Daoy (cell line): ENCODE results near the gene ZNF550. TPM values are rescaled to one million over a fixed set of nuclear protein-coding genes. Genes with fewer than 3 reads are reported as not detected.
A peak's percentile ranks its signal among the peaks of the same experiment; 100 is the strongest.

Source experiments
- DNase-seq: peaks from one replicate; pipeline ENCODE4 v3.0.0-alpha.2; 2015; ENCODE audit warnings: low read depth
- total RNA-seq: library from RNA; depleted of rRNA; stranded (reverse); fragments of >200 nt; shearing (Covaris generic); gene quantifications from 2 replicates; pipeline ENCODE4 v1.2.3, GENCODE V29; 2014; rRNA removed

The ZNF550 gene
- total RNA-seq: 9.7 and 34.5 TPM in 2 replicates

DNA sequence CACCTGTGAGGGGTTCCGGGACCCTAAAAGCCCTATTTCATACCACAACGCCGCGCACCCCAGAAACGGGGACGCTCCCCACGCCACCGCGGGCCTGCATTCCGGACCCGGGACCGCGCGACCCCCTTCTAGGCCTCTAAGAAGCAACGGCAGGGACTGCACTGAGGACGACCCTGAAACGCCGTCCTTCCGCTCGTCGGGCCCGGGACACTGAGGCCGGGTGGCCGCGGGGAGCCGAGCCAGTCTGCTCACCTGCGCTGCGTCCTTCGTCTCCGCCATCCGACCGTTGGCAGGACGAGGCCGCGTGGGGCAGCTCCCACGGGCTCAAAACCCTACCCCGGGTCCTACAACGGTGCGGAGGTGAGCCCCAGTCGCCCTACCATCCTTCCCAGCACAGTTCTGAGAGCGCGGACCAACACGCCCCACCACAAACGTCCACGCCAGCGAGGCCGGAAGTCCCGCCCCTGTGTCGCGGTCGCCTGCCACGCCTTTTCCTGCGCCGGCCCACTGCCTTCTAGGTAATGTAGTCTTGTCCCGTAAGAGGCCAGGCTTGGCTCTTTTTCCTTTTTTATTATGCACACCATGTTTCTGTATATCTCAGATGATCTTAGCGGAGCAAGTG lies at the start of gene ZNF550:
TSS of gene ZNF550 (minus strand) at position 460 of the 622 bp plus-strand sequence. CDS start at position 279, 181 bp downstream.
- DNase-seq: peak; percentile 95

DNA sequence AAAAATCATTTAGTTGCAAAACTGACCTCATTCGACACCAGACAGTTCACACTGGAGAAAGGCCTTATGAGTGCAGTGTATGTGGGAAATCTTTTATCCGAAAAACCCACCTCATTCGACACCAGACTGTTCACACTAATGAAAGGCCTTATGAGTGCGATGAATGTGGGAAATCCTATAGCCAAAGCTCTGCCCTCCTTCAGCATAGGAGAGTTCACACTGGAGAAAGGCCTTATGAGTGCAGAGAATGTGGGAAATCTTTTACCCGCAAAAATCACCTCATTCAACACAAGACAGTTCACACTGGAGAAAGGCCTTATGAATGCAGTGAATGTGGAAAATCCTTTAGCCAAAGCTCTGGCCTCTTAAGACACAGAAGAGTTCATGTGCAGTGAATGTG lies 47.3 kb upstream of the ZNF550 start:
- DNase-seq: no peak

DNA sequence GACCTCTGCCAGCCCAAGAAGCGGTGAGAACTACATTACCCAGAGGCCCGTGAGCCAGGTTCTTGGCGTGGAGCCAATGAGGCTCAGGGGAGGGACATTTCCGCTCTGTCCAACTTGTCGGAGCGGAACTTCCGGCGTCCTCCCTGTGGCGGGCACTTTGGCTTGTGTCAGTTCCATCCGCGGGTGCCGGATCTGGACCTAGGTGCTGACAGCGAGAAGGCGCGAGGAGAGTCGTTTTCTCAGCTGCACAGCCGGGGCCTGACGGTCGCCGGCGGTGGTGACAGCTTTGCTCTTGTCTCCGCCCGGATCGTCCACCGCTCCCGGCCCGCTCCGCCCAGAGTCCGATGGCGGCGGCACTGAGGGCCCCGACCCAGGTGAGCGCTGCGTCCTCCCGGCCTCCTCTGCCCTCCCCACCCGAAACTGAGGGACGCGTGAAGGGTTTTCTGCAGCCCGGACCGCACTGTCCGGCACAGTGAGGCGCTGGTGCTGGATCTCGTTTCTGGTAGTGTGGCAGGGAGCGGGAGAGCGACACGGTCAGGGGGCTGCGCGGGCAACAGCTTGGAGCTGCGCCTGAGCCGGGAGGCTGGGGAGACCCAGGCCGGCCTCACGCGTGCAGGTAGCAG lies 40.2 kb upstream of the ZNF550 start, which contains the start of gene ZNF530:
TSS of gene ZNF530 (plus strand) at position 125 of the 623 bp plus-strand sequence. CDS start 4,461 bp downstream, outside the sequence.
- DNase-seq: peak; percentile 96

DNA sequence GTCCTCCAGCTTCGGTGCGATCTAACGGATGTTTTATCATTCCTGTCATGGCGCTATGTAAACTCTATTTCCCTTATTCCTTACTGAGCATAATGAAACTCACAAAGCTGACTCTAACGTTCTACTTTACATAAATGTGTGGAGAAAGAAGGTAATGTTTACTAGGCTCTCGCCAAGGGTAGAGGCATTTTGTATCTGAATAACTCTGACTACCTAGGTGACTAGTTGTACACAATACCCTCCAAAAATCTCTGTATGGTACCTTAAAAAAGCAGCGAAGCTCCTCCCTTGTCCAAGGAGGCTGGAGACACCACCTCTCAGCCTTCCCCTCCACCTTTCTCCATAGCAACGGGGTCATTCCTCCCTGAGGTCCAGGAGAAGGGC lies 39.7 kb upstream of the ZNF550 start:
- no peak for DNase-seq

DNA sequence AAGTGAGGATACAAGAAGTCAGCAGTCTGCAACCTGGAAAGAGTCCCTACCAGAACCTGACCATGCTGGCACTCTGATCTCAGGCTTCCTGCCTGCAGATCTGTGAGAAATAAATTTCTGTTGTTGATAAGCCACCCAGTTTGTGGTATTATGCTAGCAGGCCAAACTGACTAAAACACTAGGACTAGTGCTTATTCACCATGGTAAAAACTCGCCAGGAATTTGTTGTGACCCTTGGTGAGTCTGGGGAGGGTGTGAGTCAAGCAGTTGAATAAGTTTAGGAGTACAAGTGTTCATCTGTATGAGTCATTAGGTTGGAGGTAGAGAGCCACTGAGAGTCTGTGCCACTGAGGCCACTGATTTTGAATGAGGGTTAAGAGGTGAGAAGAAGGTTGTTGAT lies 27.9 kb upstream of the ZNF550 start:
- DNase-seq: peak; percentile 72

DNA sequence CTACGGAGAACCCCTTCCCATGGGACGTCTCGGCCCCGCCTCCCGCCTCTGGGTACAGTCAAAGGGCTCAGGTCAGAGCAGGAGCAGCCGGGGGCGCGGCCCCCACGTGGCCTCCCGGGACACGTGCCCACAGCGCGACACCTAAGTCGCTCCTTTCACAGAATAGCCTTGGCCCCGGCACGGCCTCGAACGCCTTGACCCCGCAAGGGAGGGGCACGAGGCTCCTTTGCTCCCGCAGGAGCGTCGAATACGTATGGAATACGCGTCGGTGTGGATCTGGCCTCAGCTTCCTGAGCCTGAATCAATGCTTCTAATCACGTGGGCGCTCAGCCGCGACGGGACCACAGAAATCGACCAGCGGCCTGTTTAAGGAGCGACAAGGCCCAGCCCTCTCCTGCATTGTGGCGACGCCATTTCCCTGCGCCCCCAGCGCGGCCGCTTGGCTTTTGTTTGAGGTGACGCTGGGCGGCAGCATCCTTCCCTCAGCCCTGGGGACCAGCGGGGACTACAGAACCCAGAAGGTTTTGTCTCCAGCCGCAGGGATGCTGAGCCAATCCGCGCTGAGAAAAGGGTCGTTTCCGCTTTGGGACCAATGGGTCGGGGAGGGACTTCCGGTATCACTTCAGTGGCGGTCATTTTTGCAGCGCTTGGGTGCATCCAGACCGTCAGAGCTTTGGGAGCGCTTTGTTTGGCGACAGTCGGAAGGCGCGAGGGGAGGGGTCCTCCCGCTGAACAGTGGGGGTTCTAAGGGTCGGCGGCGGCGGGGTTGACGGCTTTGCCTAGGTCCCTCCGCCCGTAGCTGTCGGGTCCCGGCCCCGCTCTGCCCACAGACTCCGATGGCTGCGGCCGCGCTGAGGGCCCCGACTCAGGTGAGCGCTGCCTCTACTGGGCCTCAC lies 24.1 kb upstream of the ZNF550 start, which contains the start of gene ZIK1:
TSS of gene ZIK1 (plus strand) at position 625 of the 896 bp plus-strand sequence. CDS start at position 837, 212 bp downstream.
- peak; percentile 96 for DNase-seq

DNA sequence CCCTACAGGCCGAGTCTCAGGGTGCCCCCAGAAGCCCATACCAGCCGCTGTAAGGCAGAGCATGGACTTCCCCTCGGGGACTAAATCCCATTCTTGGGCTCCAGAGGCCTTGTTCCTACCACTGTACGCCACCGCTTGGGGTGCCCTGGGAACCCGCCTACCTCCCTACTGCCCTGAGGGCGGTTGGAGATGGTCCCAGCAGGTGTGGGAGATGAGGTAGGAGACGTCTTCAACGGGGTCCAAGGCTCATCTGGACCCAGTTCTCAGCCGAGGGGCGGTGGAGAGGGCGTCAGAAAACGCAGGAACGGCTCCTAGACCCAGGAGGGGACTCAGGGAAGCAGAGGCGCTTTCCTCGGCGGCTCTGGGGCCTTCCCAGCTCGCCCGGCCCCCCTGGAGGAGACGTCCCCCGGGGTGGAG lies 23.4 kb upstream of the ZNF550 start:
- no peak for DNase-seq

DNA sequence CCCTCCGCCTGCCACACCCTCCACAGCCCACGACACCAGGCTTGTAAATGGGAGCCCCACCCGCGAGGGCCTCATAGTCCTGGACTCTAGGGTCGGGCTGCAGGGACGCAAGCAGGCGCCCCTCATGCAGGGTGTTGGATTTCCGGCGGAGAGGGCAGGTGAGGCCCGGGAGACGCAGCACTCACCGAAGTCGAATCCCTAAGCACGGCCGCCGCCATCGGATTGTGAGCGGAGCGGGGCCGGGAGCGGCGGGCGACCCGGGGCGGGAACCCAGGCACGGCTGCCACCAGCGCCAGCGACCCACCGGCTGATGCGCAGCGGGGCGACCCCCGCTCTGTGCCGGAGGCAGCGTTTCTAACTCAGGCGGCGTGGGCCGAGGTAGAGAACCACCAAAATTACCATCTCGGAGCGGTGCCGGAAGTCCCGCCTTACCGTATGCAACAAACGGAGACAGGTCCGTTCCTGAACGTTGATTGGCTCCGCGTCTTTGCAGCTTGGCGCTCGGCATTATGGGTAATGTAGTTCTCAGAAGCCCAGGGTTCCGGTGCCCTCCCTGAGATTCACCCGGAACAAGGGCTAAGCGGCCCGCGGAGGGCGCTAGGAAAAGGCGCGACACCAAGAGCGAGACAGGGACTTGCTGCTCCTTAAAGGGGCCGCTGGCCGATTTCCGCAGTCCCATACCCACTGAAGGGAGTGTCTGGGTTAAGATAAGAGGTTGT lies 19.0 kb upstream of the ZNF550 start, which contains the start of gene ZNF416:
TSS of gene ZNF416 (minus strand) at position 425 of the 719 bp plus-strand sequence. CDS start at position 218, 207 bp downstream.
- DNase-seq: peak; percentile 98

DNA sequence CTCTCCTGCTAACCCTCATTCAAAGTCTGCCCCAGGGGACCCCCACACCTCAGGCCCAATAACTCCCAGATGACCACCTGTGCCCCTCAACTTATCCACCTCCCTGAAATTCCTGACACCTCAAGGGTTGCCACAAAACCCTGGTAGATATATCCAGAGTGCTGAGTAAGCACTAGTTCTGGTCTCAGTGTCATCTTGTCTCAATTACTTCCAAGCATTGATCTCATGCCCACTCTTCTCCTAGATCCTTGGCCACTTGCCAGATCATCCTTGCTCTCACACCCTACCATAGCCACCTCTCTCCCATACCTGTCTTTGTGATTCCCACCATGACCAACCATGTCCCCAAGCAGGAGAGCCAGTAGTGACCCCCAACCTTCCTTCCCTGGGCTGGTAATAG lies 17.0 kb upstream of the ZNF550 start:
- no peak for DNase-seq

DNA sequence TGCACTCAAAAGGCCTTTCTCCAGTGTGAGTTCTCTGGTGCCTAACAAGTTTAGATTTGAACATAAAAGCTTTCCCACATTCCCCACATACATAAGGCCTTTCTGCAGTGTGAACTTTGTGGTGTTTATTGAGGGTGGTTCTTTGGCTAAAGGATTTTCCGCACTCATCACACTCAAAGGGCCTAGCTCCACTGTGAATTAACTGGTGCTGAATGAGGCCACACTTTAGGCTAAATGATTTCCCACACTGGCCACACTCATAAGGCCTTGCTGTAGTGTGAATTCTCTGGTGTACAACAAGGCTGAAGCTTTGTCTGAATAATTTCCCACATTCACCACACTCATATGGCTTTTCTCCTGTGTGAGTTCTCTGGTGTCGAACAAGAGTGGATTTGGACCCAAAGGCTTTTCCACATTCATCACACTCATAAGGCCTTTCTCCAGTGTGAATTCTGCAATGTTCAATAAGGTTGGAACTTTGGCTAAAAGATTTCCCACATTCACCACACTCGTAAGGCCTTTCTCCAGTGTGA lies 12.8 kb upstream of the ZNF550 start:
- no peak for DNase-seq

DNA sequence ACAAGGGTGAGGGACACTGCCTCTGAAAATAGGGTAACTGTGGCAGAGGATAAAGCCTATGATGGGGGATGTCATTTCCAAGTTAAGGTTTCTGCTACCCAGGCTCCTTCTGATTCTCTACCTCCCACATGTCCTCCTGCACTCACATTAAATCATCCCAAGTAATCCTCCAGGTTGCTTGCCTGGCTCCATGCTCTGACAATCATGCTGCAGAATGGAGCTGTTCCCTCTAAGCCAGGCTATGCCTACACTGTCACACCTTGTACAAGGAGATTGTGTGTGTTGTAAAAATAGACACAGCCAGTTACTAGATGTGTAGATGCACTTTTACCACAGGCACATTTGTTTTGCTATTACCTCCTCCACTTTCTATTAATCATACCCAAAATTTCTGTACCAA lies 11.0 kb upstream of the ZNF550 start:
- no peak for DNase-seq

DNA sequence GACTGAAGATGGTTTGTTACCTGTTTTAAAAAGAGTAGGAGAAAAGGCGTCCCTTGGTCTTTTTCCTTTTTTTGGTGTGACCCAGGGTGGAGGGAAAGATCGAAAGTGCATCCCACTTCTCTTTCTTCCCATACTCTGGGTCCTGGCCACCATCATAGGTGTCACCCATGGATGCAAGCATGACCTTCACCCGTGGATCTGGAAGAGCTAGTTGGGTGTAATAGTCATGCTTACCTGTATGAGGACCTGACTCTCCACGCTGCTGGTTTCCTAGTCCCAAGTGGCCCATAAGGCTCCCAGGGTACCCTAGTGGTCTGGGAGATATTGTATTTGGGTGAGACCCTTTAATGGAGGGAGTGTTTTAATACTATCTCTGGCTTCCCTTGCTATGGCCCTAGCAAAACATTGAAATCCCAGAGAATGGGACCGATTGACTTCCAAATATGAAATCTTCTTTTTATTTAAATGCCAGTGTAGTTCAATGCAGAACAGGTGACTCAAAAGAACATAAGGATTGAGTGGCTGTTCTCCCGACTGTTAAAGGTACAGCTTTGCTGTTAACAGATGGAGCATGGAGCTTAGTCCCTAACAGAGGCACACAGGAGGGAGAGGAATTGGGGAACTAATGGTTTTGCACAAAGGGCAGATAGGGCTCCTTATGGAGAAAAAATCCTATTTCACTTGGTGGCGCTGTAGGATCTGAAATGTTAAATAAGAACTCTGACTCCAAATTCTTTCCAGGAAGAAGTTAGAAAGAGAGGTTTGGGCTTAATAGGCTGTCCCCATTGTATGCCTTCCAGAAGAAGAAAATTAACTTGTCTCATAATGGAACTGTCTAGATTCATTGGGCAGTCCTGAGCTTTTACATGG lies 7.0 kb upstream of the ZNF550 start:
- DNase-seq: no peak

DNA sequence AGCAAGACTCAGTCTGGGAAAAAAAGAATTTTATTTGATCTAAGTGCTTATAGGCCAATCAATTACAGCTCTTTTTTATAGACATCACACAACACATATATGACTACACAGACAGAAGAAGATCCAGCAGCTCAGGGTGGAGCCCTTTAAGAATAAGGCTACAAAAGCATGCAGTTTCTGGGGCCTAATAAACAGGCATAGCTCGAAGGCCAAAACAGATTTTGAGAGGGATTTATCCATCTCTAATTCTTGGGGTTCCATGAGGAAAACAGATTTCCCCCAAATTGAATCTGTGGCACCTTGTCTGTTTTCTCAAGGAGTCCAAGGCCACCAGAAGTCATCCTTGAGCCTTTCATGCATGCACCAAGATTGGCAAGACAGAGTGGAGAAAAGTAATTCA lies 3.9 kb upstream of the ZNF550 start:
- DNase-seq: no peak

DNA sequence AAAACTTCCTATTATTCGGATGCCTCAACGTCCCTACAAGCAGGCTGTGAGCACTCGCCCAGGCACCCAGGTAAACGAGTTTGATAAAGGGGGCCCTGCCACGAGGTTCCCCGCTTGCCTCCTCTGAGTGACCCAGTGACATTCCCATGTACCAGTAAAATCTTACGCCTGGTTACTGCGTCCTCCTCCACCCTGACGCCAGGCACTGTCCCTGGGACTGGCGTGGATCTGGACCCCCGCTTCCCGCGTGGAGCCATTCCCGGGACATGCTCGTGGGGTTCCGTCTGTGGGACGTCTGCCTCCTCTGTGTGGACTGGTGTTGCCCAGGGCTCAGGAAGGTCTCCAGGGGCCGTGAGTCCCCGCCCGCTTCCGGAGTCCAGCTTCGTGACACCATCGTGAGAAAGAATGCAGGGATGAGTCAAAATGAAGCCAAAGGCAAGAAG lies 407 bp upstream of the ZNF550 start:
- peak; percentile 92 for DNase-seq

DNA sequence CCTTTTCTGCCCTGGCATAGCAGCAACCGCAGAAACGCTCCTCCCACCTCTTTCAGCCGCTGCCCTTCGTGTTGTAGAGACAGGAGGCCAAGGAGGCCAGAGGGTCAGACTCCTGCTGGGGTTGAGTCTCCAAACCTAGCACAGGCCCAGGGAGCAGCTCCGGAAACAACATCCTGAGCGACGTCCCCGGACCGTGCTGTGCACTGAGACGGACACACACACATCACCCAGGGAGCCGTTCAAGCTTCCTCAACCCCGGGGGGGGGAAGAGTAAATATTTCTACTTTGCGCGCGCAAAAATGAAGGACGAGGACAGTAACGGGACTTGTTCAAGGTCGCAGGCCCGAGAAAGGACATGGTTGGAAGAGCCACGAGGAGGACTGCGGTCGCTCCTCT lies 657 bp downstream of the ZNF550 start:
- DNase-seq: peak; percentile 49

DNA sequence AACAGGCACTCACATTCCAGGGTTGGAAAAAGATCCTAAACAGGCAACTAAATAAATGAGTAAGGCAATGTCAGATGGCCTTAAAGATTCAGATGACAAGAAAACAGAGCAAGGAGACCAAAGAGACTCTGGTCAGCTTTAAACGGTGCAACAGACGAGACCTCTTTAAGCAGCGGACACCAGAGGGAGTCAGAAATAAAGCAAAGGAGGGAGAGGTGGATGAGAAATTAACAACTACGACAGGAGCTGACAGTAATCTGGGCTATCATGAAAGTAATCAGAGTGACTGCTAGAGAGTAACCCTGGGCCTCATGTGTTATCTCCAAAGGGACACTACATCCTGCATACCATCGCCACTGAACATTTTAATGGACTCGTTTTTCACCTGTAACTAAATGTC lies 1.1 kb downstream of the ZNF550 start:
- no peak for DNase-seq

DNA sequence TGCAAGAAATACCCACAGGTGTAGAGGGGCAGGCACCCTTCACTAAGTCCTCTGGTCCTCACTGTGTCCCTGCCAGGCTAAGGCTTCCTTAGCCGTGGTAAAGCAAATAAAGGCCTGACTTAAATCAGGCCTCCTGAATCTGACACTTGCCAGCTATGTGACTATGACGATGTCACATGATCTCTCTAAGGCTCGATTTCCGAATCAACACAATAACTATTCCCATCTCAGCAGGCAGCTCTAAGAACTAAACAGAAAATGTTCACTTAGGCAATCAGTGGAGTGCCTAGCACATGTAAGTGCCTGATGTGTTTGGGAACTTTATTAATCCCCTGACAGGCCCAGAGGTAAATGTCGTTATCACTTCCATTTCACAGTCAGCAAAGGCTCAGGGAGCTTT lies 2.0 kb downstream of the ZNF550 start:
- DNase-seq: no peak

DNA sequence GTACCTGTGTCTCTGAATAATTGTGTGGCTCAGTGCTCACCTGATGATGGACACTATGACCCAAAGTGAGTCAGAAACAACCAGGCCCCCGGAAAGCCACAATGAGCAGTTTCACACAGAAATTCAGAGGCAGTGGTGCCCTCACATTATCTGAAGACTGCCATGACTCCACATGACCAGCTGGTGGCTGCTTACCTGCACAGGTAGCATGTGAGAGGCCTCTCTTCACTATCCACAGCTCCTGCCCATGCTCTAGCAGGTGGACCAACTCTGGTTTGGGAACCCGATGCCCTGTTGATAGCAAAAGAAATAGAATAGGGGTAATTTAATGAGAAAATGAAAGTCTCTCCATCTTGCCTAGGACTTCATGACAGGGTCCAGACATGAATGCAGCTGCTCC lies 7.2 kb downstream of the ZNF550 start:
- DNase-seq: no peak

DNA sequence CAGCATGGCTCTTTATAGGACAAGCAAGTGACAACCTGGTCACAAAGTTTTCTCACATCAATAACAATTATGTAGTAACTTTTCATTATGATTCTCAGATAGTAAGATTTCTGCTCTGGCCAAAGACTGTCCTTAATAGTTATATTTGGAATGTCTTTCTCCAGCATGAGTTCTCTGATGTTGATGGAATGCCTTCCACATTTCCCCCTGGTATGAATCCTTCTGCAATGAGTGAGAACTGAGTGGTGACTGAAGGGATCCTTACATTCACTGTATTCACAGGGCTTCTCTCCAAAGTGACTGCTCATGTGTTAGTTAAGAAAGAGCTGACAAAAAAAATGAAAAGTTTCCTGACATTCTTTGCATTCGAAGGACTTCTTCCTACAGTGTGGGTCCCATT lies 13.2 kb downstream of the ZNF550 start:
- no peak for DNase-seq

DNA sequence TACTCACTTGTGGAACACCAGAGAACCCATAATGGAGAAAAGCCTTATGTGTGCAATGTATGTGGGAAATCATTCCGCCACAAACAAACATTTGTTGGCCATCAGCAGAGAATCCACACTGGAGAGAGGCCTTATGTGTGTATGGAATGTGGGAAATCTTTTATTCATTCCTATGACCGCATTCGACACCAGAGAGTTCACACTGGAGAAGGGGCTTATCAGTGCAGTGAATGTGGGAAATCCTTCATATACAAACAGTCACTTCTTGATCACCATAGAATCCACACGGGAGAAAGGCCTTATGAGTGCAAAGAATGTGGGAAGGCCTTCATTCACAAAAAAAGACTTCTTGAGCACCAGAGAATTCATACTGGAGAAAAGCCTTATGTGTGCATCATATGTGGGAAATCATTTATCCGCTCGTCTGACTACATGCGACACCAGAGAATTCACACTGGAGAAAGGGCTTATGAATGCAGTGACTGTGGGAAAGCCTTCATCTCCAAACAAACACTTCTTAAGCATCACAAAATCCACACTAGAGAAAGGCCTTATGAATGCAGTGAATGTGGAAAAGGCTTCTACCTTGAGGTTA lies 21.6 kb downstream of the ZNF550 start:
- DNase-seq: no peak
